Activated CD8-positive, alpha-beta memory T cell treated with anti-CD3 and anti-CD28 coated beads for 1 hour (primary cell): ENCODE results near the gene NPAT.
A peak's percentile ranks its signal among the peaks of the same experiment; 100 is the strongest.
"Not testable (repeated sequence)": the region's sequence is repeated elsewhere in the genome, so short reads cannot be mapped to it uniquely, and the experiment has no call there.

Source experiments
- DNase-seq, 2 donors: peaks; one replicate each; pipeline ENCODE4 v3.0.0-alpha.2; 2020; ENCODE audit warnings: low read depth in 1 of 2; ENCODE audit errors: extremely low read depth in 1 of 2

Gene NPAT

GRCh38 chr11:108162878-108163277, 59.6 kb downstream of the NPAT start:
- DNase-seq = not testable (repeated sequence)

- DNase-seq = no peak
These were observed 61.4 kb downstream of the NPAT start for GRCh38 chr11:108160970-108161566.

GRCh38 chr11:108154591-108154990, 67.8 kb downstream of the NPAT start:
- DNase-seq = no peak

DNA sequence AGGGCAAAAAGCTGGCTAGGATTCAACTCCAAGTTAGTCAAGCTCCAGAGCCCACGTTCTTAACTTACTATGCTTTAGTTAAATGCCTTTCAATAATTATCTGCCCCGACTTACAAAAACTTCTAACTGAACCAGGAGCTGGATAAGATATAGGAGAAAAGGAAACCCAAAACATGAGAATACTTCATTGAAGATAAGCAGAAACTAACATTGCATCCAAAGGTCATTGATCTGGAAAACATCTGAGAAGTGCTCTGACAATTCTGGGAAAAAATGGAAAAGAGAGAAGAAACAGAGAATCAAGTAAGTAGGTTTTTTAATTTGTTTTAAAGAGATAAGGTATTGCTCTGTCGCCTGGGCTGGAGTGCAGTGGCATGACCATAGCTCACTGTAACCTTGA, 73.9 kb downstream of the NPAT start:
- no peak for DNase-seq

DNA sequence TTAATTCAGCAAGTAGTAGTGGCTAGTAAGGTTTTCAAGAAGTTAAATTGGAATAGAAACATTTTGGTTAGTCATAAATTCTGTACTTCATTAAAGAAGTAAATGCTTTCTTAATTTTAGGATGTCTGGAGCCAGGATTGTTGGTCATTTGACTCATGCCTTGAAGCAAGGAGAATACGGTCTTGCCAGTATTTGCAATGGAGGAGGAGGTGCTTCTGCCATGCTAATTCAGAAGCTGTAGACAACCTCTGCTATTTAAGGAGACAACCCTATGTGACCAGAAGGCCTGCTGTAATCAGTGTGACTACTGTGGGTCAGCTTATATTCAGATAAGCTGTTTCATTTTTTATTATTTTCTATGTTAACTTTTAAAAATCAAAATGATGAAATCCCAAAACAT, 75.3 kb downstream of the NPAT start:
- no peak for DNase-seq

DNA sequence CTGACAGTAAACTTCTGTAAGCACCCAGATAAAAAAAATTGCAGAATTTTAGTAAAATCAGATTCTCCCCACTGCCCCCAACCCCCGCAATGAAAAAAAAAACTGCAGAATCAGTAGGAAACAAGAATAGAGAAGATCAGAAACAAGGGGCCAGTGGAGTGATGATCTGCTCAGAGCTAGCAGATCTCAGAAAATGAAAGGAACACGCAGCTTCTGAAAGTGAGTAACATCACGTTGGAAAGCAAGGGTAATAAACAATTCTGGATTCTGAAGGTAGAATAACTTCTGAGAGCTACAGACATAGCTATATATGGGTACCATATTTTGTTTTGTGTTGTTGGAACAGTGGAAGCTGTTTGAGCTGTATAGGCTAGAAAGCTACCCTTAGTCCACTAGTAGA, 77.8 kb downstream of the NPAT start:
- no peak for DNase-seq

DNA sequence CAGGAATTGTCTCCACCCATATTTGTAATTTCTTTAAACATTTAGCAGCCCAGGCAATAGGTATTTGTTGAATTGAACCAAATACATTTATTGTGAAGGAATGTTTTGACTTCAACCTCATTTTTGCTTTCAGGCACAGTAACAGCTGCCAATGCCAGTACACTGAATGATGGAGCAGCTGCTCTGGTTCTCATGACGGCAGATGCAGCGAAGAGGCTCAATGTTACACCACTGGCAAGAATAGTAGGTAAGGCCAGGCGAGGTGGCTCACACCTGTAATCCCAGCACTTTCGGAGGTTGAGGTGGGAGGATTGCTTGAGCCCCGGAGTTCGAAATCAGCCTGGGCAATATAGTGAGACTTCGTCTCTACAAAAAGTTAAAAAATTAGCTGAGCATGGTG, 80.1 kb downstream of the NPAT start:
- DNase-seq = no peak

- no peak for DNase-seq
These were observed 85.2 kb downstream of the NPAT start for GRCh38 chr11:108137212-108137611.

GRCh38 chr11:108135845-108136544, 86.4 kb downstream of the NPAT start:
- DNase-seq = no peak

GRCh38 chr11:108132993-108133538, 89.4 kb downstream of the NPAT start:
- not testable (repeated sequence) for DNase-seq

- no peak for DNase-seq
These were observed 90.4 kb downstream of the NPAT start for GRCh38 chr11:108131993-108132392.

DNA sequence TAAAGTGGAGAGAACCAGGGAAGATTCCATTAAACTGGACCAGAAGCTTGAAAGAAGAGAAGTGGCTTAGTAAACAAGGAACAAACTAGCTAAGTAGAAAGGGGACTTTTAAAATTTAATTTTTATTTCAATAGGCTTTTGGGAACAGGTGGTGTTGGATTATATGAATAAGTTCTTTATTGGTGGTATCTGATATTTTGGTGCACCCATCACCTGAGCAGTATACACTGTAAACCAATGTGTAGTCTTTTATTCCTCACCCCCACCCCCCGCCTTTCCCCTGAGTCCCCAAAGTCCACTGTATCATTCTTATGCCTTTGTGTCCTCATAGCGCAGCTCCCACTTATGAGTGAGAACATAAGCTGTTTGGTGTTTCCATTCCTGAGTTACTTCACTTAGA, 93.7 kb downstream of the NPAT start:
- DNase-seq = no peak

DNA sequence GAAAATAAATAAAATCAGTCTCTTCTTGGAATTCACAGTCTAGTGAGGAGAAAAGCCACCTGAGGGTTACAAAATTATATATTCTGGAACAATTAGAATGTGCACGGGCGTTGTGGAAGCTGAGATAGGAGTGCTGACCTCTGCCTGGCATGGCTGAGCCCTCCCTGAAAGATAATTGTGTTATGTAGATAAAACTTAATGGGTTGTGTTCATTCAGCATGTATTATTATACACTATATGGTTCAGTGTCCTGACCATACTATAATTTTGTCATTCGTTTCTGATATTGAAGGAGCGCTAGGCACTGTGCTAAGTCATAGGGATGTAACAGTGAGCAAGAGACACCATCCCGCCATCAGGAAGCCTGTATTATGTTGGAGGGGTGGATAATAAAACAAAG, 97.3 kb downstream of the NPAT start:
- no peak for DNase-seq

DNA sequence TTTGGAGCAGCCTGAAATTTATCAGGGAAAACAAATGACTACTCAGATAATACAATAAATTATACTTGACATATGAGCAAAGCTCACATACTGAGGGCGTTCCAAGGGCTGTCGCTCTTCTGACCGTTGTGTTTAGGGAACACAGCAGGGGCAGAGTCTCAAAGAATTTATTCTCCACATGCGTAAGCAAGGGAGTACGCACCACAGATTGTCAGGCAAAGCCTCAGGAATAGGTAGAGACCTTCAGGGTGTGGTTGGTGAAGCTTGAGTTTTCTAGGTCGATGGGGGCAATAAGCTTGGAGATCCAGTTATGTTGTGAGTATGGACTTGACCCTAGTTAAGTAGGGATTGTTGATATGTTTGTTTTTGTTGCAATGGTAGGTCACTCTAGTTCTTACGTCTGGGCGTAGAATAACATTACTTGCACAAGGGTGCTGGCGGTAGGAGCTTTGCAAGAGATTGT, 100.2 kb downstream of the NPAT start:
- DNase-seq = no peak

DNA sequence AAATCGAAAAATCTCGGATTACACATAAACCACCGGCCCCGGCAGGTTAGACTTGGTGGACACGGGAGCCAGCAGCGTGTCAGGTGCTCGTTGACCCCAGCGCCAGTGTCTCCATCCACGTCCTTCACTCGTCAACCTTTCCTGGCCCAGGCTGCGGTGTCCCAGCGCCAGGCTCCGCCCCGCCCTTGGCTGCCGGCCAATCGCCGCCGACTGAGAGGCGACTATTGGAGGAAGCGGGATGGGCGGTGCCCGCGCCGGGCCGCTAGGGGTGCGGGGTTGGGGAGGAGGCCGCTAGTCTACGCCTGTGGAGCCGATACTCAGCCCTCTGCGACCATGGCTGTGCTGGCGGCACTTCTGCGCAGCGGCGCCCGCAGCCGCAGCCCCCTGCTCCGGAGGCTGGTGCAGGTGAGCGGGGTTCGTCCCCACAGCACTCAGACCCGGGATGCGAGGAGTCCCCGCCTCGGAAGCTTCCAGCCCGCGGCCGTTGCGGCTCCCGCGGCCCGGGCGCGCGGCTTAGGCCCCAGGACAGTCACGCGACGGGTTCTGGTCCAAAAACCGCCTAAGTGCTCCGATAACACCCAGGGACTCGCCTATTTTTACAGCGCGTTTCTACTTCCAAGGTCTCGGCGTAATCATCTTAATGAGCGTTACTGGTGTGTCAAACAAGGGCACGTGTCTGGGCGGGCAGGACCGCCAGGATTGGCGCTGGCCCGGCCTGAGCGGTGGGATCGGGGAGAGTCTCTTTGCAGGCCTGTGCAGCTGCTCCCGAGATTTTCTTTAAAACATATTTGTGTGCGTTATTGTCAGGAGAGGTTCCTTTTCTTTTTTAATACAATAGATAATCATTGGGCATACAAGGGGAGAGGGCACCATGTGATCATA, 100.9 kb downstream of the NPAT start, which contains the start of gene ACAT1:
ACAT1 (plus strand) TSS at position 294 of the 882 bp plus-strand sequence; CDS start at position 334, 40 bp downstream.
- peak; percentile 86 to 98 for DNase-seq

DNA sequence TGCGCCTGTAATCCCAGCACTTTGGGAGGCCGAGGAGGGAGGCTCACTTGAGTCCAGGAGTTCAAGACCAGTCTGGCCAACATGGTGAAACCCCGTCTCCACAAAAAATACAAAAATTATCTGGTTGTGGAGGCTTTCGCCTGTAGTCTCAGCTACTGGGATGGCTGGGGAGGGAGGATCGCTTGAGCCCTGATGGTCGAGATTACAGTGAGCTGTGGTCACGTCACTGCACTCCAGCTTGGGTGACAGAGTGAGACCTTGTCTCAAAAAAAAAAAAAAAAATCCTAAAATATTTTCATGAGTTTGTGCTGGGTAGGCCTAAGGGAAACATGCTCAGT, 101.5 kb downstream of the NPAT start:
- not testable (repeated sequence) for DNase-seq

DNA sequence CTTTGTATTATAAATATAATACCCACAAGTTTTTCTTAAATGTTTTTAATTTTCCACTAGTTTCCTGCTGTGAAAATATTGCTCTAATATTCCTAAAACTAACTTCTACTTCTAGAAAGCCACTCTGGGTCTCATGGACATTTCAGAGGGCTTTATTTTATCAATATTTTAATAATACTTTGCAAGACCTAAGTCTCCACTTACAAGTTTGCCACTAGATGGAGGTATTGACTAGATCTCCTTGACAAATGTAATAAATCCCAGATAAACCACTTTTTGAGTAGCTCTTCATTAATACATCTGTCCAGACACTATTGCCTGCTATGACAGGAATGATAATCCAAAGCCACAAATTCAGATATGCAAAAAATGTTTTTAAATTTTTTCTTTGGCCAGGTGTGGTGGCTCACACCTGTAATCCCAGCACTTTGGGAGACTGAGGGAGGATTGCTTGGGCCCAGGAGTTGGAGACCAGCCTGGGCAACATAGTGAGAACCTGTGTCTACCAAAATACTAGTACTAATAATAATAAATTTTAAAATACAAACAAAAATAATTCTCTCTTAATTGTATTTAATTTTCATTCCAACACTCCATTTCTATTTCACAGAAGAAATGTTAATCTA, 104.6 kb downstream of the NPAT start:
- no peak for DNase-seq

DNA sequence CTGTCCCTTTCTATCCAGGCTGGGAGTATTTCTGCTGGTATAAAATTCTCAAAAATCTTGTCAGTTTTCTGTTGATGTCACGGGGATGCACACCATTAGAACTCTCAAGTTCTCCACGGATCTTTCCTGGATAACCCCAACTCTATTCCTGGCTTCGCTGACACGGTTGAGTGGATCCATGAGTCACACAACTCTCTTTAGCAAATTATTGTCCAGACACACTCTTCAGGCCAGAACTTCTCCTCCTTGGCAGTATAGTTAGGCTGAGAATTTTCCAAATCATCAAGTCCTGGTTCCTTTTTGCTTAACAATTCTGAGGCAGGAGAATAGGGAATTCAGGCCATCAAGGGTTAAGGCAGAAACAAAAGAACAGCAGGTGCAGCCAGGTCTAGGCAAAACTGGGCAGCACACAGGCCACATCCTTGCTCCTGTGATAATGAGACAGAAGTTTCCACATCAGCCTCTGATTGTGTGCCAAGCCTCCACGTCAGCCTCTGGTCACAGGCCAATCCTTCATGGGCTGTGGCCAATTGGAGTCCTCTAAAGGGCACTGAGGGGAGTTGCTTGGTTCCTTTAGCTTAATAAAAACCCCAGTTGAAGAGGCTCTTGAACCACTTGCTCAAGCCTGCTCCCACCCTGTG, 106.8 kb downstream of the NPAT start:
- no peak for DNase-seq

GRCh38 chr11:108112057-108112456, 110.4 kb downstream of the NPAT start:
- DNase-seq = no peak

DNA sequence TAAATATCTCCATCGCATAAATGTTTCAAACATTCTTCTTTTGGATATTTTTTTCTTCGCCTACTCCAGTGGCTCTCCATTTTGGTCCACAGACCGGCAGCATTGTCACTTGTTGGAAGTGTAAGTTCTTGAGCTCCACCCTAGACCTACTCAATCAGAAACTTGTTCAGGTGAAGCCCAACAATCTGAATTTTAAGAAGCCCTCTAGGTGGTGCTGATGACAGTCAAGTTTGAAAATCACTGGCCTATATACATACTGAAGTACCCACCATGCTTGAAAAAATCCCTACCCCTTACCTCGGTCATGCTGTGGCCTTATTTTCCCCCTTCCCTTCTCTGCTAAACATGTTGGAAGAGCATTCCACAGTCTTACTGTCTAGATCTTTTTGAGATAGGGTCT, 111.3 kb downstream of the NPAT start:
- no peak for DNase-seq
